Activated CD8-positive, alpha-beta T cell treated with anti-CD3 and anti-CD28 coated beads for 36 hours (primary cell): Measurements from ENCODE around the gene REXO1. TPM values are rescaled to one million over a fixed set of nuclear protein-coding genes. Genes with fewer than 3 reads are reported as not detected.

Experiments
- ATAC-seq: fragments of 200-7000 bp; cut with Tn5 transposase; one replicate; pipeline ENCODE4 v1.10.0; 2021; ENCODE audit warnings: mild to moderate bottlenecking, moderate library complexity
- CTCF ChIA-PET: fragments of 350-600 bp; sonication (Branson Sonifier 250); formaldehyde crosslinking; loops from one replicate; lab custom pipeline; 2021; ENCODE audit warnings: antibody characterized with exemption; lab: Charles Lee
- POLR2A ChIA-PET: fragments of 350-600 bp; sonication (Branson Sonifier 250); formaldehyde crosslinking; loops from one replicate; lab custom pipeline; 2021; ENCODE audit warnings: antibody characterized with exemption; lab: Charles Lee
- DNase-seq: peaks from one replicate; pipeline ENCODE4 v3.0.0-alpha.2; 2020
- H3K27ac Mint-ChIP-seq: one replicate; pipeline ENCODE4 v1.8.0; 2021; ENCODE audit warnings: mild to moderate bottlenecking, mixed read lengths
- H3K27me3 Mint-ChIP-seq: one replicate; pipeline ENCODE4 v1.8.0; 2021; ENCODE audit warnings: mixed read lengths
- H3K36me3 Mint-ChIP-seq: one replicate; pipeline ENCODE4 v1.8.0; 2021; ENCODE audit warnings: low read depth, mixed read lengths
- H3K4me1 Mint-ChIP-seq: one replicate; pipeline ENCODE4 v1.8.0; 2021; ENCODE audit warnings: low read depth, mixed read lengths
- H3K4me3 Mint-ChIP-seq: one replicate; pipeline ENCODE4 v1.8.0; 2021; ENCODE audit warnings: mild to moderate bottlenecking, moderate library complexity, mixed read lengths
- H3K9me3 Mint-ChIP-seq: one replicate; pipeline ENCODE4 v1.8.0; 2021; ENCODE audit warnings: mixed read lengths
- intact Hi-C: fragments of 100-400 bp; cut with micrococcal nuclease; formaldehyde crosslinking; loops from one replicate; pipeline ENCODE4 v1.10.0; 2022
- total RNA-seq, 2 experiments: library from RNA; stranded (reverse); gene quantifications; one replicate each; pipeline ENCODE4 v1.2.3, GENCODE V29; 2021
- TF ChIP-seq, protein P1 (sequence below): fragments of 200-600 bp; IDR thresholded peaks from one replicate; pipeline ENCODE4 v1.8.0; 2022; ENCODE audit warnings: antibody characterized with exemption, mild to moderate bottlenecking

The REXO1 gene
- total RNA-seq, 2 experiments from 2014 or later: 43.4 to 46.8 TPM

DNA sequence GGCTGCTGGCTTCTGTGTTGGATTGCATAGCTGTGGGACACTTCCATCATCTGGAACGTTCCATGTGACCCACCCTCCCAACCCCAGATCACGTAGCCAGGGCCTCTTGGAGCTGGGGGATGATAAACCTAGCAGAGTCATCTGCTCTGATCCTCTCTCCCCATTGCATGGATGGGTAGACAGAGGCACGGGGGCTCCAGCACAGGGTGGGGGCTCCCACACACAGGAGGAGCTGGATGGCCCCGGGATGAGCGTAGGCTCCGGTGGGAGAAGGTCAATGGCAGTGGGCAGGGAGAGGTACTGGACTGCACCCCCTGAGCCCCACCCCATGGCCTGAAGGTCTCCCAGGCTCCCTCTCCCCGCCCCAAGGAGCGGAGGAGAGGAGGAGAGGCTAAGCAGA lies 61.6 kb downstream of the REXO1 start:
- Mint-ChIP-seq H3K27me3 (peaks cover 18% of the 10 kb centered on the region), H3K9me3 (no peaks in the 10 kb centered on the region), H3K27ac (no peak overlapping the region), H3K4me3 (no peak overlapping the region), H3K4me1 (no peaks in the 10 kb centered on the region), H3K36me3 (no peaks in the 10 kb centered on the region)
- intact Hi-C loops: no loop called here
- ATAC-seq (no peak), DNase-seq (no peak)
- POLR2A ChIA-PET: no interaction called here
- TF ChIP-seq, protein P1, sequence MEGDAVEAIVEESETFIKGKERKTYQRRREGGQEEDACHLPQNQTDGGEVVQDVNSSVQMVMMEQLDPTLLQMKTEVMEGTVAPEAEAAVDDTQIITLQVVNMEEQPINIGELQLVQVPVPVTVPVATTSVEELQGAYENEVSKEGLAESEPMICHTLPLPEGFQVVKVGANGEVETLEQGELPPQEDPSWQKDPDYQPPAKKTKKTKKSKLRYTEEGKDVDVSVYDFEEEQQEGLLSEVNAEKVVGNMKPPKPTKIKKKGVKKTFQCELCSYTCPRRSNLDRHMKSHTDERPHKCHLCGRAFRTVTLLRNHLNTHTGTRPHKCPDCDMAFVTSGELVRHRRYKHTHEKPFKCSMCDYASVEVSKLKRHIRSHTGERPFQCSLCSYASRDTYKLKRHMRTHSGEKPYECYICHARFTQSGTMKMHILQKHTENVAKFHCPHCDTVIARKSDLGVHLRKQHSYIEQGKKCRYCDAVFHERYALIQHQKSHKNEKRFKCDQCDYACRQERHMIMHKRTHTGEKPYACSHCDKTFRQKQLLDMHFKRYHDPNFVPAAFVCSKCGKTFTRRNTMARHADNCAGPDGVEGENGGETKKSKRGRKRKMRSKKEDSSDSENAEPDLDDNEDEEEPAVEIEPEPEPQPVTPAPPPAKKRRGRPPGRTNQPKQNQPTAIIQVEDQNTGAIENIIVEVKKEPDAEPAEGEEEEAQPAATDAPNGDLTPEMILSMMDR: no peak
- CTCF ChIA-PET: interaction anchor here (1.2 kb wide), 2 partner anchors 9 to 40 kb away, joined by 3 to 7 read pairs; no protein-coding TSS in a partner anchor

DNA sequence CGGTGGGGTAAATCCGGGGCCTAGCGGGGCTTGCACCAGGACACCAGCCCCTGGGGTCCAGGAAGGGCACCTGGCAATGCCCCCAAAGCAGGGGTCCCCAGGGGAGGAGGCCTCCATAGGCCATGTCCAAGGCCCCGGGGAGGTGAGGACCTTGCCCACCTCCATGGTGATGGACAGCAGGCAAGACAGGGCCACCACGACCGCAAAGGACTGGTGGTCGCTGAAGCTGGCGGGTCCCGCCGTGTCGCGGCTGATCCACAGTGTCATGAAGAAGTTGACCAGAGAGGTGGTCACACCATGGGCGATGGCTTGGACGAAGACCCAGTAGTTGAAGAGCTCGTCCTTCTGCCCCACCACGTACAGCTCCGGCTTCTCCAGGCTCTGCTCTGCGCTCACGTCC lies 63.0 kb downstream of the REXO1 start:
- POLR2A ChIA-PET: no interaction called here
- no peak overlapping the region for H3K4me3 Mint-ChIP-seq
- peaks cover 25% of the 10 kb centered on the region for H3K27me3 Mint-ChIP-seq
- TF ChIP-seq, protein P1: no peak
- H3K36me3 Mint-ChIP-seq: no peaks in the 10 kb centered on the region
- no peak for DNase-seq
- no peak for ATAC-seq
- no peaks in the 10 kb centered on the region for H3K9me3 Mint-ChIP-seq
- no peaks in the 10 kb centered on the region for H3K4me1 Mint-ChIP-seq
- CTCF ChIA-PET: interaction anchor here (0.7 to 1.6 kb wide), 3 partner anchors 7 to 41 kb away, joined by 3 to 9 read pairs (median 3); no protein-coding TSS in a partner anchor
- intact Hi-C loops: no loop called here
- H3K27ac Mint-ChIP-seq: no peak overlapping the region

DNA sequence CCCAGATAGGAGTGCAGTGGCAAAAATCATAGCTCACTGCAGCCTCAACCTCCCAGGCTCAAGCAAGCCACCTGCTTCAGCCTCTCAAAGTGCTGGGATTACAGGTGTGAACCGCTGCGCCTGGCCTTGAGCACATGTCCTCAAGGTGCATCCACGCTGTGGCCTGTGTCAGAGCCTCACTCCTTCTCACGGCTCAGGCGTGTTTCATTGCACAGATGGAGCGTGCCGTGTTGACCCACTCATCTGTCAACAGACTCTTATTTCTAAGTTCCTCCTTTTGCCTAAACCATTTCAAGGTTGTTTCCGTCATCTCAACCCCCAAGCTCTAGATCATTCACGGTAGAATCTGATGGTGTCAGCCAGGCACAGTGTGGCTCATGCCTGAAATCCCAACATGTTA lies 64.4 kb downstream of the REXO1 start:
- H3K9me3 Mint-ChIP-seq: no peaks in the 10 kb centered on the region
- H3K36me3 Mint-ChIP-seq: no peaks in the 10 kb centered on the region
- TF ChIP-seq, protein P1: no peak
- H3K27me3 Mint-ChIP-seq: peaks cover 33% of the 10 kb centered on the region
- intact Hi-C loops: no loop called here
- CTCF ChIA-PET: interaction anchor here (1.1 to 1.6 kb wide), 2 partner anchors 12 to 42 kb away, joined by 4 to 9 read pairs; no protein-coding TSS in a partner anchor
- H3K4me1 Mint-ChIP-seq: peaks cover 2% of the 10 kb centered on the region
- POLR2A ChIA-PET: no interaction called here
- ATAC-seq (no peak), DNase-seq (no peak)
- H3K4me3 Mint-ChIP-seq: no peak overlapping the region
- H3K27ac Mint-ChIP-seq: no peak overlapping the region

DNA sequence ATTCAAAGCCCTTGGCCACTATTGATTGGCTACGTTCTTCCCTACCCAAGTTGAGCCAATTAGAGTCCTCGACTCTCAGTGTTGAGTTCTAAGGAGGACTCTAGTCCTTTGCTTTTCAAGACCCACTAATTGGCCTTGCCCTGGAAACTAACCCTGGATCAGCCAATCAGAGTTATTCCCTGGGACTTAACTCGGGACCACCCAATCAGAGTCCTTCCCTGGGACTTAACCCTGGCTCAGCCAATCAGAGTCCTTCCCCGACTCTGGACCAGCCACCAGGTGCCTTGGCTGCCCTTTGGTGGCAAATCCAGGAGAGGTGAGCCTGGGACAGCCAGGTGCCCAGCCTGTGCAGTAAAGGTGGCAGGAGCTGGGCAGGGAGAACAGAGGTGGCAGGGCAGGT lies 64.9 kb downstream of the REXO1 start:
- Mint-ChIP-seq H3K4me1 (peaks cover 2% of the 10 kb centered on the region), H3K9me3 (no peaks in the 10 kb centered on the region), H3K27me3 (peaks cover 37% of the 10 kb centered on the region), H3K36me3 (no peaks in the 10 kb centered on the region), H3K4me3 (no peak overlapping the region), H3K27ac (no peak overlapping the region)
- TF ChIP-seq, protein P1: no peak
- ChIA-PET POLR2A (interaction anchor here (0.6 kb wide), 1 partner anchor 11 kb away, joined by 3 read pairs; no protein-coding TSS in a partner anchor), CTCF (interaction anchor here (0.7 to 3.5 kb wide), 7 partner anchors 11 to 102 kb away, joined by 3 to 40 read pairs (median 9); no protein-coding TSS in a partner anchor)
- DNase-seq (no peak), ATAC-seq (no peak)
- intact Hi-C loops: no loop called here

DNA sequence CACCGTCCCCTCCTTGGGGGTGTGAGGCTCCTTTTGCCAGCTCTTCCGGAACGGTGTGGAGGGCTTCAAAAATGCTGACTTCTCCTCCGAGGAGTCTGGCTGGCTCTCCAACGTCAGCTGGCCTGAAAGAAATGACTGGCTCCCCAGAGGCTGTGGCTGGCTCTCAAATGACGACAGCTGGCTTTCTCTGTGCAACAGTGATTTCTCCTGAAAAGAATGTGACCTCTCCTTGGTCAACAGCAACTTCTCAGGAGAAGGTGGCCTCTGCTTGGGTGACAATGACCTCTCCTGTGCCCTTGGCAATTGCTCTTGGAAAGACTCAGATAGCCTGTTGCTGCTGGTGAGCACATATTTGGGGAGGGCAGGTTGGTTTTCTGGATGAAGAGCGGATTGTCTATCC lies 65.8 kb downstream of the REXO1 start:
- Mint-ChIP-seq H3K9me3 (no peaks in the 10 kb centered on the region), H3K27me3 (peaks cover 33% of the 10 kb centered on the region), H3K27ac (no peak overlapping the region), H3K4me3 (no peak overlapping the region), H3K36me3 (no peaks in the 10 kb centered on the region), H3K4me1 (peaks cover 2% of the 10 kb centered on the region)
- POLR2A ChIA-PET: interaction anchor here (1.0 to 1.1 kb wide), 2 partner anchors 10 to 14 kb away, joined by 3 to 4 read pairs; no protein-coding TSS in a partner anchor
- DNase-seq (no peak), ATAC-seq (no peak)
- intact Hi-C loops: no loop called here
- TF ChIP-seq, protein P1: no peak
- CTCF ChIA-PET: interaction anchor here (0.7 to 3.5 kb wide), 11 partner anchors 12 to 236 kb away, joined by 3 to 40 read pairs (median 5); no protein-coding TSS in a partner anchor
